Loucy (cell line): ENCODE data around the gene PAX5.

Source experiments
- H2AFZ ChIP-seq: fragments of 200-600 bp; sonication (generic); 2 replicates; pipeline ENCODE4 v1.6.0; 2016; ENCODE audit warnings: antibody characterized with exemption, mild to moderate bottlenecking, low read length, moderate library complexity
- H3F3A ChIP-seq: fragments of 200-600 bp; 2 replicates; pipeline ENCODE4 v1.6.0; 2016; ENCODE audit warnings: antibody characterized with exemption, low read depth, mild to moderate bottlenecking
- H3K27me3 ChIP-seq: fragments of 200-600 bp; sonication (generic); 2 replicates; pipeline ENCODE4 v1.6.1; 2014; ENCODE audit warnings: low read length, mild to moderate bottlenecking; ENCODE audit not compliant: insufficient read depth, poor library complexity, severe bottlenecking
- H3K36me3 ChIP-seq: fragments of 200-600 bp; sonication (generic); 2 replicates; pipeline ENCODE4 v1.6.1; 2016; ENCODE audit warnings: low read length; ENCODE audit not compliant: insufficient read depth
- H3K4me1 ChIP-seq: fragments of 200-600 bp; sonication (generic); 2 replicates; pipeline ENCODE4 v1.5.1; 2014; ENCODE audit warnings: low read length, mild to moderate bottlenecking; ENCODE audit not compliant: insufficient read depth, poor library complexity, severe bottlenecking
- H3K4me2 ChIP-seq: fragments of 200-600 bp; sonication (generic); 2 replicates; pipeline ENCODE4 v1.6.0; 2014; ENCODE audit warnings: antibody characterized with exemption, low read length, low read depth, mild to moderate bottlenecking; ENCODE audit not compliant: poor library complexity, severe bottlenecking
- H3K4me3 ChIP-seq: fragments of 200-600 bp; sonication (generic); 2 replicates; pipeline ENCODE4 v1.5.1; 2014; ENCODE audit warnings: low read length, mild to moderate bottlenecking, mixed read lengths; ENCODE audit not compliant: poor library complexity, severe bottlenecking
- H3K79me2 ChIP-seq: fragments of 200-600 bp; sonication (generic); 2 replicates; pipeline ENCODE4 v1.6.1; 2014; ENCODE audit warnings: low read length; ENCODE audit not compliant: insufficient read depth
- H3K9ac ChIP-seq: fragments of 200-600 bp; sonication (generic); 2 replicates; pipeline ENCODE4 v1.6.0; 2014; ENCODE audit warnings: mild to moderate bottlenecking, low read depth, low read length, moderate library complexity; ENCODE audit not compliant: poor library complexity, severe bottlenecking
- H3K9me2 ChIP-seq: fragments of 200-600 bp; sonication (generic); replicated peaks from 2 replicates; pipeline ENCODE4 v1.6.1; 2016; ENCODE audit warnings: low read depth, low read length, mixed read lengths
- H3K9me3 ChIP-seq: fragments of 200-600 bp; sonication (generic); 2 replicates; pipeline ENCODE4 v1.6.1; 2014; ENCODE audit warnings: mild to moderate bottlenecking, antibody characterized with exemption, low read length, low read depth; ENCODE audit not compliant: insufficient read depth
- H4K20me1 ChIP-seq: fragments of 200-600 bp; sonication (generic); 2 replicates; pipeline ENCODE4 v1.6.0; 2014; ENCODE audit warnings: antibody characterized with exemption, low read length, mild to moderate bottlenecking; ENCODE audit not compliant: insufficient read depth, poor library complexity, severe bottlenecking
- EZH2phosphoT487 ChIP-seq: fragments of 200-600 bp; IDR thresholded peaks from 2 replicates; pipeline ENCODE4 v1.6.1; 2018; ENCODE audit warnings: antibody characterized with exemption, mild to moderate bottlenecking, moderate library complexity, borderline replicate concordance
- TF ChIP-seq, protein P1 (sequence below): fragments of 200-600 bp; sonication (generic); conservative IDR thresholded peaks from 2 replicates; pipeline ENCODE4 v1.5.1; 2014; ENCODE audit warnings: mild to moderate bottlenecking, antibody characterized with exemption, low read length

The PAX5 gene

DNA sequence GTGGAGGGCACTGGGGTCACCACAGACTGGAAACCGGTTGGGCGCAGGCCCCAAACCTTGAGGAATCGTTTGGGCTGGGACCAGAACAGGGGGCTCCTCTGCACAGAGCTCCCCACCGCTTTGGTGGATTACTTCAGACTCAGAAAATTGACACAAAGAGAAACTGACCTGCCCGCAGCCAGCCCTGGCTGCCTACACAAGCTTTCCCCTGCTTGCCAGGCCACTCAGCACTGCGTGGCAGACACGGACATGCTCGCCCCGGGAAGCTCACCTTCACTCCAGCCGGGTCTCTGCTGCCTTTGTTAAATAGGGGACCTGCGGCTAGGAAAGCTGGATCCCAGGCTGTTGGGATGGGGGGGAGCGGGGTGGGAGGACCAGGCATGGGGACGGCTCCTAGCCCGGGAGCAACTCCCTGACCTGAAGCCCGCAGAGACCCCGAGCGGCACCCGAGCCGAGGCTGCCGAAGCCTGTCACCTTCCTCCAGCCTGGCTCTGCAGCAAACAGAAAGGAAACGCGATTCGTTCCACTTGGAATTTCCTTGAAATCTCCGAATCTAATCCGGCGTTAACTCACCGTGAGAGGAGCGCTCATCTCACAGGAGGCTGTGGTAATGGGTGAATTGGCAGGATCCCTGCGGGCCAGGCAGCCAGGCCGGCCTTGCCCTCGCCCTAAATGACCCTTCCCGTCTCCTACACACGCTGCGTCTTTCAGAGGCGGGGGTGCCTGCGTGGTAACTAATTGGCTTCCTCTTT is 8.8 kb downstream of the PAX5 start:
- Histone ChIP-seq H3K9me3 (no peaks in the 10 kb centered on the region), H4K20me1 (no peaks in the 10 kb centered on the region), H3K79me2 (no peaks in the 10 kb centered on the region), H2AFZ (no peak overlapping the region), H3K4me2 (no peak overlapping the region), H3F3A (no peaks in the 10 kb centered on the region), H3K9me2 (no peaks in the 10 kb centered on the region), H3K27me3 (peaks cover 22% of the 10 kb centered on the region), H3K9ac (no peak overlapping the region), H3K4me1 (peaks cover 2% of the 10 kb centered on the region), H3K36me3 (no peaks in the 10 kb centered on the region), H3K4me3 (no peak overlapping the region)
- TF ChIP-seq EZH2phosphoT487, result no peak
- TF ChIP-seq, protein P1, sequence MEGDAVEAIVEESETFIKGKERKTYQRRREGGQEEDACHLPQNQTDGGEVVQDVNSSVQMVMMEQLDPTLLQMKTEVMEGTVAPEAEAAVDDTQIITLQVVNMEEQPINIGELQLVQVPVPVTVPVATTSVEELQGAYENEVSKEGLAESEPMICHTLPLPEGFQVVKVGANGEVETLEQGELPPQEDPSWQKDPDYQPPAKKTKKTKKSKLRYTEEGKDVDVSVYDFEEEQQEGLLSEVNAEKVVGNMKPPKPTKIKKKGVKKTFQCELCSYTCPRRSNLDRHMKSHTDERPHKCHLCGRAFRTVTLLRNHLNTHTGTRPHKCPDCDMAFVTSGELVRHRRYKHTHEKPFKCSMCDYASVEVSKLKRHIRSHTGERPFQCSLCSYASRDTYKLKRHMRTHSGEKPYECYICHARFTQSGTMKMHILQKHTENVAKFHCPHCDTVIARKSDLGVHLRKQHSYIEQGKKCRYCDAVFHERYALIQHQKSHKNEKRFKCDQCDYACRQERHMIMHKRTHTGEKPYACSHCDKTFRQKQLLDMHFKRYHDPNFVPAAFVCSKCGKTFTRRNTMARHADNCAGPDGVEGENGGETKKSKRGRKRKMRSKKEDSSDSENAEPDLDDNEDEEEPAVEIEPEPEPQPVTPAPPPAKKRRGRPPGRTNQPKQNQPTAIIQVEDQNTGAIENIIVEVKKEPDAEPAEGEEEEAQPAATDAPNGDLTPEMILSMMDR, result no peak

DNA sequence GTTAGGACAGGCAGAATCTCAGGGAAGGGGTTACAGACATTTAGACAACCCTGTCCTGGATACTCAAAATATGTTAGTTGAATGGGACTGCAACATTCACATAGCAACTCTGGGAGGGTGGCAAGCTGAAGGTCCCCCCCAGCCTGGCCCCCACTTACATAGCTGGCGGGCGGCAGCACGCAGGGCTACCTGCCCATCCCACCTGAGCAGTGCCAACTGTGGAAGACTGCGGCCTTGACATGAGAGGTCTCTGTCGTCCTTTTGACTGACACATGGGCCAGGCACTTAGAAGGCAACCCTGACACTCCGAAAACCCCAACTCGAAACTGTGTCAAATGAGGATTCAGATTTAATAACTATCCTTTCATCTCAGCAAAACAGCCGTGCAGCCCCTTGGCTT is 16.5 kb downstream of the PAX5 start:
- H2AFZ ChIP-seq, result no peak overlapping the region
- no peak overlapping the region for H3K9ac ChIP-seq
- no peaks in the 10 kb centered on the region for H3F3A ChIP-seq
- TF ChIP-seq, protein P1, result no peak
- no peaks in the 10 kb centered on the region for H3K36me3 ChIP-seq
- no peaks in the 10 kb centered on the region for H3K9me3 ChIP-seq
- peaks cover 17% of the 10 kb centered on the region for H3K27me3 ChIP-seq
- H4K20me1 ChIP-seq, result no peaks in the 10 kb centered on the region
- H3K9me2 ChIP-seq, result no peaks in the 10 kb centered on the region
- H3K4me2 ChIP-seq, result no peak overlapping the region
- H3K4me3 ChIP-seq, result no peak overlapping the region
- H3K79me2 ChIP-seq, result no peaks in the 10 kb centered on the region
- H3K4me1 ChIP-seq, result no peaks in the 10 kb centered on the region

DNA sequence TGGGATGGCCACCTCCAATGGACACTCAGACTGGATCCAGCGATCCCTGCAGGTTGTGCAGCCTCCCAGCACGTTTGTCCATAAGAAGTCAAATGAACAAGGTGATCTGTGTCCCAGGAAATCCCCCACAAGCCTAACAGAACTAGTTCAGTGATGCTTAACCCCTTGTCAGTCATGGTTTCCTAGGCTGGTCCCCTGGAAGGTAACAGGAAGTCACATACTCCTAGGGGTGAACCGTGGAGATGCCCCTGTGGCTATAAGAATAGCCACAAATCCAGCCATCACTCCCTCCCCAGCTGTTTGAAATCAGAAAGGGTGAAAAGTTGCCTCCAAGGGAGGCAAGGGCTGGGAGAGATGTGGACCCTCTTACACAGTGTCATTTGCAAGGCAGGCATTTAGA is 22.5 kb downstream of the PAX5 start:
- no peaks in the 10 kb centered on the region for H4K20me1 ChIP-seq
- H3K4me2 ChIP-seq, result no peak overlapping the region
- no peaks in the 10 kb centered on the region for H3K36me3 ChIP-seq
- H3K9me2 ChIP-seq, result no peaks in the 10 kb centered on the region
- H3K27me3 ChIP-seq, result peaks cover 5% of the 10 kb centered on the region
- H2AFZ ChIP-seq, result no peak overlapping the region
- H3K79me2 ChIP-seq, result no peaks in the 10 kb centered on the region
- no peaks in the 10 kb centered on the region for H3K9me3 ChIP-seq
- H3K9ac ChIP-seq, result no peak overlapping the region
- TF ChIP-seq, protein P1, result no peak
- no peak for TF ChIP-seq EZH2phosphoT487
- peaks cover 8% of the 10 kb centered on the region for H3K4me1 ChIP-seq
- no peak overlapping the region for H3K4me3 ChIP-seq
- no peaks in the 10 kb centered on the region for H3F3A ChIP-seq
